ENCODE results near the gene OR10P1.
"Not testable (repeated sequence)": the region's sequence is repeated elsewhere in the genome, so short reads cannot be mapped to it uniquely, and the experiment has no call there.

- TF ChIP-seq, protein P1, sequence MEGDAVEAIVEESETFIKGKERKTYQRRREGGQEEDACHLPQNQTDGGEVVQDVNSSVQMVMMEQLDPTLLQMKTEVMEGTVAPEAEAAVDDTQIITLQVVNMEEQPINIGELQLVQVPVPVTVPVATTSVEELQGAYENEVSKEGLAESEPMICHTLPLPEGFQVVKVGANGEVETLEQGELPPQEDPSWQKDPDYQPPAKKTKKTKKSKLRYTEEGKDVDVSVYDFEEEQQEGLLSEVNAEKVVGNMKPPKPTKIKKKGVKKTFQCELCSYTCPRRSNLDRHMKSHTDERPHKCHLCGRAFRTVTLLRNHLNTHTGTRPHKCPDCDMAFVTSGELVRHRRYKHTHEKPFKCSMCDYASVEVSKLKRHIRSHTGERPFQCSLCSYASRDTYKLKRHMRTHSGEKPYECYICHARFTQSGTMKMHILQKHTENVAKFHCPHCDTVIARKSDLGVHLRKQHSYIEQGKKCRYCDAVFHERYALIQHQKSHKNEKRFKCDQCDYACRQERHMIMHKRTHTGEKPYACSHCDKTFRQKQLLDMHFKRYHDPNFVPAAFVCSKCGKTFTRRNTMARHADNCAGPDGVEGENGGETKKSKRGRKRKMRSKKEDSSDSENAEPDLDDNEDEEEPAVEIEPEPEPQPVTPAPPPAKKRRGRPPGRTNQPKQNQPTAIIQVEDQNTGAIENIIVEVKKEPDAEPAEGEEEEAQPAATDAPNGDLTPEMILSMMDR (IDR thresholded peaks at IDR 0.05; ENCODE audit: low read depth, low read length) = not testable (repeated sequence)
- TF ChIP-seq EZH2phosphoT487 (IDR thresholded peaks at IDR 0.05; ENCODE audit: low read depth) = not testable (repeated sequence)
Observed at GRCh38 chr12:55590152-55590551, 46.5 kb upstream of the OR10P1 start.
